ENCODE results near the gene HMCN1.

The HMCN1 gene

DNA sequence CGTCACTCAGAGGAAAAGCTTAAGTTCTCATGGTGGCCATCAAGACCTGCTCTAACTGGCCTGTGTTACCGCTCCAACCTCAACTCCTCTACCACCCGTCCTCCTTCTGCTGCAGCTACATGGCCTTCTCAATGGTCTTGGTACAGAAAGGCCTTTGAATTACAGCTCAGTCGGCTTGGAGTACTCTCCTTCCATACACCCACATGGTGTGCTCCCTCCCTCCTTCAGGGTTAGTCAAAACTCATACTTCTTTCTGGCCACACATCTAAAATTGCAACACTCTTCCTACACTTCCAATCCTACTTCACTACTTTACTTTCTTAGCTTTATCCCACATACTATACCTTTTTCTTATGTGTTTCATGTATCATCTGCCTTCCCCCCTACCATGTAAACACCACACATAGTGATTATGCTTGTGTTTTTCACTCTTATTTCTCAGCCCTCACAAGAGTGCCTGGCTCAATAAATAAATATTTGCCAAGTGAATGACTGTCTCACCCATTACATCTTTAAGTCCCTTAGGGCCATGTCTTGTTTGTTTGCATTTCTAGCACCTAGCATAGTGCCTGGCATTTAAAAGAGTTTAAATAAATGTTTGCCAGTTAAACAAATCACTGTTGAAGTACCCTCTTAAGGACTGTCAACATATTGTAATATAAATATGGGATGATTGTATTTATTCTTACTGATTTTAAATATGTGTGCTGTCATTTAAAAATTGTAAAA, 37.6 kb upstream of the HMCN1 start:
- H3K27me3 ChIP-seq (ENCODE audit: low read length): no peaks in the 10 kb centered on the region
- H3K4me3 ChIP-seq (ENCODE audit: insufficient read depth, low read length, poor library complexity, severe bottlenecking): no peak overlapping the region
- H3K36me3 ChIP-seq (ENCODE audit: low read length): no peaks in the 10 kb centered on the region
- peaks cover 5% of the 10 kb centered on the region for H3F3A ChIP-seq (ENCODE audit: insufficient read depth)
- H2AFZ ChIP-seq (ENCODE audit: low read depth, low read length, severe bottlenecking): no peak overlapping the region
- TF ChIP-seq, protein P1, sequence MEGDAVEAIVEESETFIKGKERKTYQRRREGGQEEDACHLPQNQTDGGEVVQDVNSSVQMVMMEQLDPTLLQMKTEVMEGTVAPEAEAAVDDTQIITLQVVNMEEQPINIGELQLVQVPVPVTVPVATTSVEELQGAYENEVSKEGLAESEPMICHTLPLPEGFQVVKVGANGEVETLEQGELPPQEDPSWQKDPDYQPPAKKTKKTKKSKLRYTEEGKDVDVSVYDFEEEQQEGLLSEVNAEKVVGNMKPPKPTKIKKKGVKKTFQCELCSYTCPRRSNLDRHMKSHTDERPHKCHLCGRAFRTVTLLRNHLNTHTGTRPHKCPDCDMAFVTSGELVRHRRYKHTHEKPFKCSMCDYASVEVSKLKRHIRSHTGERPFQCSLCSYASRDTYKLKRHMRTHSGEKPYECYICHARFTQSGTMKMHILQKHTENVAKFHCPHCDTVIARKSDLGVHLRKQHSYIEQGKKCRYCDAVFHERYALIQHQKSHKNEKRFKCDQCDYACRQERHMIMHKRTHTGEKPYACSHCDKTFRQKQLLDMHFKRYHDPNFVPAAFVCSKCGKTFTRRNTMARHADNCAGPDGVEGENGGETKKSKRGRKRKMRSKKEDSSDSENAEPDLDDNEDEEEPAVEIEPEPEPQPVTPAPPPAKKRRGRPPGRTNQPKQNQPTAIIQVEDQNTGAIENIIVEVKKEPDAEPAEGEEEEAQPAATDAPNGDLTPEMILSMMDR (IDR thresholded peaks at IDR 0.05; ENCODE audit: insufficient read depth, low read length, poor library complexity, severe bottlenecking): no peak
- TF ChIP-seq EZH2phosphoT487 (conservative IDR thresholded peaks at IDR 0.05; ENCODE audit: low read length): no peak
- no peaks in the 10 kb centered on the region for H3K9me3 ChIP-seq (ENCODE audit: insufficient read depth, low read length)
- no peaks in the 10 kb centered on the region for H3K9me2 ChIP-seq (replicated peaks; ENCODE audit: insufficient read depth, low read length)
- H3K4me2 ChIP-seq (ENCODE audit: low read depth, low read length, poor library complexity, severe bottlenecking): no peak overlapping the region
- H3K9ac ChIP-seq (ENCODE audit: low read length): no peak overlapping the region
- no peaks in the 10 kb centered on the region for H4K20me1 ChIP-seq (ENCODE audit: low read depth, low read length)
- H3K27ac ChIP-seq (ENCODE audit: low read depth, low read length): no peak overlapping the region
- H3K79me2 ChIP-seq (ENCODE audit: insufficient read depth, low read length): no peaks in the 10 kb centered on the region

DNA sequence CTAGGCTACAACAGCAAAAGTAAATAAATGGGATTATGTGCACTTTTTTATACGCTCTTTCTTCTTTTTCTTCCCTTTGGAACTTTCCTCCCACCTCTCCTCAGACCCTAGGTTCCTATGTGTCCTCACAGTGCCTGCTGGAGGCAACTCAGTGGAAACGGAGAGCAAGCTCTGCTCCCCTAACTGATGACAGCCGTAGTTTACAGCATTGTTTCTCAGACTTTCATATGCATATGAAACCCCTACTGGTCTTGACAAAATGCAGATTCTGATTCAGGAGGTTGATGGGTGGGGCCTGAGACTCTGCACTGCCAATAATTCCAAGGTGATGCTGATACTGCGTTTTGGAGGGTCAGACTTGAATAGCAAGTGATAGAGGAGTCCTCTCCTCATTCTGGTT, 34.3 kb upstream of the HMCN1 start:
- Histone ChIP-seq H3K36me3 (ENCODE audit: low read length) (no peaks in the 10 kb centered on the region), H3K27me3 (ENCODE audit: low read length) (no peaks in the 10 kb centered on the region), H3K4me3 (ENCODE audit: insufficient read depth, low read length, poor library complexity, severe bottlenecking) (no peak overlapping the region), H3F3A (ENCODE audit: insufficient read depth) (peaks cover 4% of the 10 kb centered on the region; the same call in 1 of the 2 replicates), H3K9ac (ENCODE audit: low read length) (no peak overlapping the region), H2AFZ (ENCODE audit: low read depth, low read length, severe bottlenecking) (no peak overlapping the region), H3K79me2 (ENCODE audit: insufficient read depth, low read length) (no peaks in the 10 kb centered on the region), H3K9me3 (ENCODE audit: insufficient read depth, low read length) (no peaks in the 10 kb centered on the region), H3K4me2 (ENCODE audit: low read depth, low read length, poor library complexity, severe bottlenecking) (no peak overlapping the region), H4K20me1 (ENCODE audit: low read depth, low read length) (no peaks in the 10 kb centered on the region), H3K9me2 (replicated peaks; ENCODE audit: insufficient read depth, low read length) (no peaks in the 10 kb centered on the region), H3K27ac (ENCODE audit: low read depth, low read length) (no peak overlapping the region)
- TF ChIP-seq, protein P1 (IDR thresholded peaks at IDR 0.05; ENCODE audit: insufficient read depth, low read length, poor library complexity, severe bottlenecking): no peak
- TF ChIP-seq EZH2phosphoT487 (conservative IDR thresholded peaks at IDR 0.05; ENCODE audit: low read length): no peak

DNA sequence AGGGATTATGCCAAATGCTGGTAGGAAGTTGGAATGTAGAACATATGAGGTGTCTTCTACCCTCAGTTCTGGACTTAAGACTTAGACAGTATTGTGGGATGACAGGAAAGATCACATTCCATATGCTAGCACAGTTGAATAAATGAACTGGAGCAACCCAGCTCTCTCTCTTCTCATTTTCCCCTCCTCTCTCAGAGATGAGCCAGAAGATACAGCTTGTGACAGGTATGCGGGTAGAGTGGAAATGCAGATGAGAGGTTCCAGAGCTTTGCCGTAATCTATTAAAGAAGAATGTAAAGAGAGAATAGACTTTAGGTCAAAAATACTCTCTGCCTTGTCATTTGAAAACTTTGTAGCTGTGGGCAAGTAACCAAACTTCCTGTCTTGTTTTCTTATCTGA, 32.5 kb upstream of the HMCN1 start:
- Histone ChIP-seq H3K27me3 (ENCODE audit: low read length) (no peaks in the 10 kb centered on the region), H3K9me2 (replicated peaks; ENCODE audit: insufficient read depth, low read length) (no peaks in the 10 kb centered on the region), H3K9me3 (ENCODE audit: insufficient read depth, low read length) (no peaks in the 10 kb centered on the region), H4K20me1 (ENCODE audit: low read depth, low read length) (no peaks in the 10 kb centered on the region), H3K4me2 (ENCODE audit: low read depth, low read length, poor library complexity, severe bottlenecking) (no peak overlapping the region), H3K27ac (ENCODE audit: low read depth, low read length) (no peak overlapping the region), H2AFZ (ENCODE audit: low read depth, low read length, severe bottlenecking) (no peak overlapping the region), H3K36me3 (ENCODE audit: low read length) (no peaks in the 10 kb centered on the region), H3K79me2 (ENCODE audit: insufficient read depth, low read length) (no peaks in the 10 kb centered on the region), H3F3A (ENCODE audit: insufficient read depth) (no peaks in the 10 kb centered on the region), H3K9ac (ENCODE audit: low read length) (no peak overlapping the region), H3K4me3 (ENCODE audit: insufficient read depth, low read length, poor library complexity, severe bottlenecking) (no peak overlapping the region)
- no peak for TF ChIP-seq EZH2phosphoT487 (conservative IDR thresholded peaks at IDR 0.05; ENCODE audit: low read length)
- TF ChIP-seq, protein P1 (IDR thresholded peaks at IDR 0.05; ENCODE audit: insufficient read depth, low read length, poor library complexity, severe bottlenecking): no peak
